HG02759 (cell line): ENCODE results near the gene SLC6A19.

ENCODE experiments used
- ATAC-seq: cut with Tn5 transposase; IDR thresholded peaks from one replicate; pipeline ENCODE4 v1.9.1; 2021; ENCODE audit warnings: mild to moderate bottlenecking, moderate library complexity; ENCODE audit not compliant: unreplicated experiment

SLC6A19 gene

DNA sequence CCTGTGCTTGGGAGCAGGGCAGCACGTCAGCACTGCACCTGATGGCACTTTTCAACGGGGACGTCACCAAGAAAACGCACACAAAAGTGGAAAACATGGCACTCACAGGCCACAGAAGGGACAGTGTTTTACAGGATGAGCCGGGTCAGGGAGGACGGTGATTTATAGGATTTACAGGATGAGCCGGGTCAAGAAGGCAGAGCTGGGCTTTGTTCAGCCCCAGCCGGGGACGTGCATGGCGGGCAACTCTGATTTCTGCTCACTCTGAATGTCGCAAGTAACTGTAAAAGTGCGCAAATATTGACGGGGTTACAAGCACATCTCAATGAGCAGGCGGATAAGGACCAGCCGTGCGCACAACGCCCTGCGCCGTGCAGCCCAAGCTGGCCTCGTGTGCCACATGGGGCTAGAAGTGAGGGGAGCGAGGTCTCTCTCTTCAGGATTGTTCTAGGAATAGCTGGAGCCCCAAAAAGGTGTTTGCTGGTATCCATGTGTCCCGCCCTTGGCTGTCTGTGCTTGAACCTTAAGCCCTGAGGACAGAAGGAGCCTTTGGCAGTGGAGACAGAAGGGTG is 40.2 kb downstream of the SLC6A19 start:
- ATAC-seq = no peak

DNA sequence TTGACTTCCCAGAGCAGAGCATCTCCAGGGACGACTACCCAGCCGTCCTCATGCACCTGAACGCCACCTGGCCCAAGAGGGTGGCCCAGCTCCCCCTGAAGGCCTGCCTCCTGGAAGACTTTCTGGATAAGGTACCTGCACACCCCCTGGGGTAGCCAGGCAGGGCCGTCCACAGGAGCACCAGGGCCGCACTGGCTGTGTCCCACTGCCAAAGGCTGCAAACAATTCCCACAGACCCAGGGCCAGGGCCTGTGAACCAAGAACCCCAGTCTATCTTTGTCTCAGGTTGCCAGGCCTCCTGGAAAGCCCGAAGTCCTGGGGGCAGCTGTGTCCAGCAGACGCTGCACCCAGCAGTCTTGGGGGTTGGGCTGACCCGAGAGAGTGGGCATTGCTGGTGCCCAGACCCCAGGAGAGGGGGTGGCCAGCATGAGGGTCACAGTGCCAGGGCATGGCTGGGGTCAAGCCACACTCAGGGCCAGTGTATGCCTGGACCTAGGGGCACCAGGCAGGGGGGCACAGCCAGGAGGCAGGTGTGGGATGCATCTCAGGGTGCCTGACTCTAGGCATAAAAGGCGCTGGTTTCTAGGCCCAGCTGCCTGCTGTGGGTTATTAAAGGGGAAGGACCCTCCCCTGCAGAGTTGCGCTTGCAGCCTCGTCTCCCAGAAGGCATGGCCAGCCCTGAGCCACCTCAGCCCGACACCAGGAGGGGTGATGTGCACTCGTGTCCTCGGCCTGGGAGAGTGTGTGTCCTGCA is 41.5 kb downstream of the SLC6A19 start:
- ATAC-seq = no peak

DNA sequence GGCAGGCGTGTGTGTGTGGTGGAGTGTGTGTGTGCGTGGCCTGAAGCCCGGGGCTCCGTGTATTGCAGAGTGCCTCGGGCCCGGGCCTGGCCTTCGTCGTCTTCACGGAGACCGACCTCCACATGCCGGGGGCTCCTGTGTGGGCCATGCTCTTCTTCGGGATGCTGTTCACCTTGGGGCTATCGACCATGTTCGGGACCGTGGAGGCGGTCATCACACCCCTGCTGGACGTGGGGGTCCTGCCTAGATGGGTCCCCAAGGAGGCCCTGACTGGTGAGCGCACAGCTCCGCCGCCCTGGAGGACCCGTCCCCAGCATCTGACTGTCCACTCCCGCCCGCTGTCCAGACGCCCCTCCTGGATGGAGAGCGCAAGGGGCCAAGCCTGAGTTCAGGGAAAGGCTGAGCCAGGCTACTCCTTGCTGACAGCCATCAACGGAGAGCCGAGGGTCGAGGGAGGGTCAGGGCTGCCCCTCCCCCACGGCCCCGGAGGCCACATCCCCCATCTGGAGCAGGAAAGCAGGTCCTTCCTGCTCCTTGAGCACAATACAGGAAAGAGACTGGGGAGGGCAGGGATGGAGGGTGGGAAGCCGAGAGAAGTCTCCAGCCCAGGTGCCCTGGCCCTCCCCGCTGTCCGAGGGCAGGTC is 42.2 kb downstream of the SLC6A19 start:
- no peak for ATAC-seq

DNA sequence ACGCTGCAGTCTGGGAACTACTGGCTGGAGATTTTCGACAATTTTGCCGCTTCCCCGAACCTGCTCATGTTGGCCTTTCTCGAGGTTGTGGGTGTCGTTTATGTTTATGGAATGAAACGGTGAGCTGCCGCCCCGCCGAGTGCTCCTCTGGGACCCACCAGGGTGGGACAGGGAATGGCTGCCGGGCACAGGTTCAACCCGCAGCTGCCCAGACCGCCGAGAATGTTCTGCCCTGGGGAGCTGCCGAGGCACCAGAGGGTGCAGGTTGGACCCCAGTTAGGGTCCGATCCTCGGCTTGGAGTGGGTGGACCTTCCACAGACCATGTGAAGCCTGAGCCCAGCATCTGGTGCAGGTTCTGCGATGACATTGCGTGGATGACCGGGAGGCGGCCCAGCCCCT is 42.9 kb downstream of the SLC6A19 start:
- ATAC-seq = no peak

DNA sequence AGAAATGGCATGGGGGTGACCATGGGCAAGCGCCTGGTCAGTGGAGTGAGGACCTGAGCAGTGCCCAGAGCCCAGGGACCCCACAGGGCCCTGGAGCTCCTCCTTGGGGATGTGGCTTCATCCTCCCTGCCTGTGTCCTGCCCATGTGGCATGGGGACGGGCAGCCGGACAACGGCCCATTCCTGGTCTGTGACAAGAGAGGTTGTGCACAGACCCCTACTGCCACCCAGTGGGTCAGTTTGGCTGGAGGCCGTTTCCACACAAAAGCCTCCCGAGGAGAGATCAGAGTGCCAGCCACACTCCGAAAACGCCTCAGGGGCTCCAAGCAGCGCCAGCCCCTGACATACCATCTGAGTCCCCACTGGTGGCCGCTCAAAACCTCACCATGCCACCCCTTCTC is 43.6 kb downstream of the SLC6A19 start:
- no peak for ATAC-seq

DNA sequence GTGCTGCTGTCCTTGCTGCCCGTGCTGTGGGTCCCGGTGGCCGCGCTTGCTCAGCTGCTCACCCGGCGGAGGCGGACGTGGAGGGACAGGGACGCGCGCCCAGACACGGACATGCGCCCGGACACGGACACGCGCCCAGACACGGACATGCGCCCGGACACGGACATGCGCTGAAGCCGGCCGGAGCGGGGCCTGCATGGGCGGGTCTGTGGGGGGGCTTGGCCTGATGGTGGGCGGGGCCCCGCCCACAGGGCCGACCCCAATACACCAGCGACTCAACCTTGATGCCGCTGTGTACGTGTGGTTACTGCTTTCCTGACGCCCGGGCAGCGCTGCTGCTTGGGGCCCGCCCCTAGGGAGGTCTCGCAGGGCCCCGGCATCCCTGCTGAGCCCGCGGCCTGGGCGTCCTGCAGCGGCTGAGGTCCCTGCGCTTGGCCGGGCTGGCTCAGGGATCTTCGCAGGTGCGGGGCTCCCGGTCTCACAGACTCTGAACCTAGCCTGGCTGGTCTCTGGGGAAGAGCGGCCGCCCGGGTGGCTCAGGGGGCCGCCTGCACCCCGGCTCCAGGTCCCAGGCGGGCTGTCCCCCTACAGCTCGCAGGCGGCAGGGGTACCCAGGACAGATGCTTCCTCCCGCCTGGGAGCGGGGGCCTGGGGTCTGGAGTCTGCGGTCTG is 44.6 kb downstream of the SLC6A19 start:
- no peak for ATAC-seq

DNA sequence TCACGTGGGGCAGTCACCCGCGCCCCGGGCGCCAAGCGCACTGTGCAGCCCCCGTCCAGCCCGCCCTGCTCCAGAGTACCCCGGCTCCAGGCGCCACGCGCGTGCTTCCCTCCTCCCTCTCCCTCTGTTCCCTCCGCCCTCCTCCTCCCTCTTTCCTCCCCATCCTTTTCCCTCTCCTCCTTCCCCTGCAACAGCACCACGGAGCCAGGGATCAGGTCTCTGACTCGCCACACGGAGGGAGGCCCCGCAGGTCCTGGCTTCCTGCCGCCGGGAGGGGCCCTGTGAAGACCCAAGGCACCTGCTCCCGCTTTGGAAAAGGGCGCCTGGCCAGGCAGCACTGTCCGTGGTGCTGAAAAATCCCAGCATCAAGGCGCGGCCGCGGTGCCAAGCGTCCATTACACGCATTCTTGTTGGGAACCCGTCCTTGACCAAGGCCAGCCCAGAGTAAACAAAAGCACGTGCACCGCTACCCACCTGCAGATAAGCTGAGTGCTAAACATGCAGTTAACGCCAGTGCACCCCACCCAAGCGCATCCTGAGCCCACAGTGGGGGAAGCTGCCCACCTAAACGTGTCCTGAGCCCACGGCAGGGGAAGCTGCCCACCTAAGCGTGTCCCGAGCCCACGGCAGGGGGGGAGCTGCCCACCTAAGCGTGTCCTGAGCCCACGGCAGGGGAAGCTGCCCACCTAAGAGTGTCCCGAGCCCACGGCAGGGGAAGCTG is 45.5 kb downstream of the SLC6A19 start:
- no peak for ATAC-seq

DNA sequence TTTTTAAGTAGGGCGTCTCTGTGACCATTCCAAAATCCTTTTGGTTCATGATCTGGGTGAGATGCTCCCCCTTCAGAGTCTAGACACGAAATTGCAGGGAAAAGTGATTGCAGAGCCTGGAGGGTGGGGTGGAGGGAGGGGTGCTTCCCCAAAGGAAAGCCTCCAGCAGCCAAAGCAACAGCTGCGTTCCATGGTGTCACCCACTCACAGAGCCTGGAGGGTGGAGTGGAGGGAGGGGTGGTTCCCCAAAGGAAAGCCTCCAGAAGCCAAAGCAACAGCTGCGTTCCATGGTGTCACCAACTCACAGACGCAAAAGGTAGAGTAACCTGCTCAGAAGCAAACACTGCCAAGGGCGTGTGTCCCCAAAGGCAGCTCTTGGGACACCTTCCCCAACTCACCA is 46.4 kb downstream of the SLC6A19 start:
- no peak for ATAC-seq

DNA sequence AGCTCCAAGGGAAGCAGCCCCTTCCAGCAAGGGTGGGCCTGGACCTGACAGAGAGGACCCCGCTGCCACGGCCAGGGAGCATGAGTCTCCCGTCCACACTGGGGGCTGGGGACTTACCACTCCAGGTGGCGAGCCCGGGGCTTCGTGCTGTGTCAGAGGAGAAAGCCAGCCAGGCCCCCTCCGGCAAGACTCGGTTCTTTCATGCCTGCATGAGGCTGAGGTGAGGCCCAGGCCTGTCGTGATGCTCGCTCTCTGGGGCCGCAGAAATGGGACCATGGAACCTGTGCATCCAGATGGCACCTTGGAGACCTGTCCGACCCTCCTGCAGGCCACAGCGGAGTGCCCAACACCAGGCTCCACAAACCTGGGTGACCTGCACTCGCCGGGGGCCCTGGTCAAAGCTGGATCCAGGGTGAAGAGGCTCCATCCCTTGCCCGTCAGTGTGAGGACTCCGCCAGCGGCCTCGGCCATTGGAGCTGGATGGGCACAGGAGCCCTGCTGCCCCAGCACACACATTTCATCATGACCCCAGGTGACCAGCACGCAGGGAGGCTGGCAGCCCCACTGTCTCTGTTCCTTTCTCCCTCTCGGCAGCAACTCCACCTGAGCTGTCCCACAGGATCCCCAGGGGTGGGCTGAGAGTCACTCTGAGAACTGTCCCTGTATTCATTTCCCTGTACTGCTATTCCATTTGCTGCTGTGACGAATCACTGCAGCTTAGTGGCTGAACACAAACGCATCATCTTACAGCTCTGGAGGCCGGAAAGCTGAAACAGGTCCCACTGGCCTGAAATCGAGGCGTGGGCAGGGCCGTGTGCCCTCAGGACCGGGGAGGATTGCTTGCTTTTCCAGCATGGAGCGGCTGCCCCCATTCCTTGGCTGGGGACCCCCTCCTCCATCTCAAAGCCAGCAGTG is 48.2 kb downstream of the SLC6A19 start:
- ATAC-seq = no peak

DNA sequence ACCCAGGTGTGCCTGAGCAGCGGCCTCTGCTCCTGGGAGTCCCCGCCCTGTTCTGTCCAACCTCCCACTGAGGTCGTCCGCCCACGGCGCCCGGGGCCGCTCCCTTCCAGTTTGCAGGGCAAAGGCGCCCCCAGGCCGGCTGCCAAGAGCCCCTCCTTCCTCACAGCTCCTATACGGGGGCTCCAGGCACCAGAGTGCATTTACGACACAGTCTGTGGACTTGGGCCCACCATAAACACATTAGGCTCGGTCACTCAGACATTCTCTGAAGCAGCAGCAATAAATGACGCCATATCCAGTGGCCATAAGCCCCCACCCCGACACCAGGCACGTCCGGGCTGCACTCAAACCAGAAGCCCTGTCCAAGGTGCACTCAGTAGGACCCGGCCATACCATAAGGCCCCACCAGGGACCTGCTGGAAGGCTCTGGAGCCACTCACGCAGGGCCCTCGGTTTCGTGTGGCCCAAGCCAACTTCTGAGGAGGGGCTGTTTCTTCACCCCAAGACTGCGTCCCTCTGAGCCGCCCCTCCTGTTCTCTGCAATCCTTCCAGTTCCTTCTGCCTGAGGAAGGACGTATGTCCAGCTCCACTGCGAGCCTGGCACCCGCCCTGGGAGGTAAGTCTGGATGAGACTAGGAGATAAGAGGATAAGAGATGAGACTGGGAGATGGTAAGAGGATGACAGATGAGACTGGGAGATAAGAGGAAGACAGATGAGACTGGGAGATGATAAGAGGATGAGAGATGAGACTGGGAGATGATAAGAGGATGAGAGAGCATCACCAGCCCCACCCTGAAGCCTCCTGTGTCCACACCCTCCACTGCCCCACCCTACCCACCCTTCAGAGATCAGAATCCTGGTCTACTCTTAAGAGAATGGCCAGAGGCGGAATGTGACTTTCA is 50.5 kb downstream of the SLC6A19 start:
- no peak for ATAC-seq

DNA sequence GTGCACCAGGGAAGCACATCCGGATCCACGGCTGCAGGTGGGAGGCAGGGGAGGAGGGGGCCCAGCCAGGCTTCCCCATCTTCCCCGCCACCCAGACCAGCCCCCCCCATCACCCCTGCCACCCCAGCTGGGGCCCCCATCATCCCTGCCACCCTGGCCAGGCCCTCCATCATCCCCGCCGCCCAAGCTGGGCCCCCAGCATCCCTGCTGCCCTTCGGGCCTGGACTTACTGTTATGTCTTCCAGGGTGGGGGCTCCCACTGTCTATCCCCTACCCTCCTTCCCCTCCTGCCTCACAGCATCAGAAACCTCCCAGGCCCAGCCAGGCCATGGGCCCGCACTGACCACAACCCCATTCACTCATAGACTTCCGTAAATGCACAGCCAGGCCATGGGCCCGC is 51.3 kb downstream of the SLC6A19 start:
- ATAC-seq = no peak

DNA sequence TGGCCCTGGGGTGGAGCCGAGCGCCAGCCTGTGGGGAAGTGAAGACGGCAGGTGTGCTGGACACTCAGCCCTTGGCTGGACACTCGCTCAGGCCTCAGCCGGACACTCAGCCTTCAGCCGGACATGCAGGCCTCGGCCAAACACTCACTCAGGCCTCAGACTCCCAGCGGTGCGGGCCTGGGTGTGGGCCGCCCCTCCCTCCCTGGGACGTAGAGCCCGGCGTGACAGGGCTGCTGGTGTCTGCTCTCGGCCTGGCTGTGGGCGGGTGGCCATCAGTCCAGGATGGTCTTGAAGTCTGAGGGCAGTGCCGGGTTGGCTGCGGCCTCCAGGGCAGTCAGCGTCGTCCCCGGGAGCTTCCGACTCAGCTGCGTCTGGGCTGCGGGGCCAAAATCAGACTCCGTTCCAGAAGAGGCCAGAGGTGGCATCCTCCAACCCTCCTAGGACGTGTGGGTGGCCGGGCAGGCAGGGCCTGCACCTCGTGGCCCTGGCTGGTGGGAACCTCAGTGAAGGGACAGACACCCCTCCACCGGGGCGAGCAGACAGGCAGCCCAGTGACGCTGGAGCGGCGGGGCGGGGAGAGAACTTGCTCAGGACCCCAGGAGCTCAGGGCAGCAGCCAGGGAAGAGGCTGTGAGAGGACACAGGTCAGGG is 52.2 kb downstream of the SLC6A19 start:
- ATAC-seq = no peak

DNA sequence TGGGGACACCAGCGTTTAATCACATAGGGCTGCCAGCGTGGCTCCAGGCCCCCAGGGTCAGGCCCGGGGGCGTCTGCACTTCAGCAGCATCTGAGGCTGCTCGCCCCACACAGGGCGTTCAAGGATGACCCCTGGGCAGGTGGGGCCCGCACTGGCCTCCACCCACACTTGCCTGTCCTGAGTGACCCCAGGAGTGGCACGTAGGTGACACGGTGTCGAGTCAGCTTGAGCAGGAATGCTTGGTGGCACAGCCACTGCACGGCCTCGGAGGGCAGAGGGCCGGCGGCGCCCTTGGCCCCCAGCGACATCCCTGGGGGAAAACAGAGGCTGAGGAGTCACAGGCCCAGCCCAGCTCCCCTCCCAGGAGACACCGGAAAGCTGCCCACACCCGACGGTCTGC is 52.8 kb downstream of the SLC6A19 start:
- ATAC-seq = no peak

DNA sequence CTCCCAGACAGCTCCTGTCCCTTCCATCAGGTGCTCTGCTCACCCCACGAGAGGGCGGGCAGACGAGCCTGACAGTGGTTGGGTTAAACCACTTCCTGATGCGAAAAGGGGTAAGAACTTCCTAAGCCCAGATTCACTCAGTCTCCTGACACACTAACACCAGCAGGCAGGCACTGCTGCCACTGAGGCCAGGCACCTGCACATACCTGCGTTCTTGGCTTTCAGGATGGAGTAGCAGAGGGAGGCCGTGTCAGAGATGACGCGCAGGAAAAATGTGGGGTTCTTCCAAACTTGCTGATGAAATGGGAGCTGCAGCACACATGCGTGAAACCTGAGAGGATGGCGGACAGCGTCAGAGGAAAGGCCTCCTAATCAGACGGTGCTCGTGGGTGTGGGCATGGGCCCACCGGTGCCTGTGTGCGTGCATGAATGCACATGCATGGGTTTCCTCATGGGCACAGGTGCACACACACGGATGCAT is 53.7 kb downstream of the SLC6A19 start:
- ATAC-seq = no peak

DNA sequence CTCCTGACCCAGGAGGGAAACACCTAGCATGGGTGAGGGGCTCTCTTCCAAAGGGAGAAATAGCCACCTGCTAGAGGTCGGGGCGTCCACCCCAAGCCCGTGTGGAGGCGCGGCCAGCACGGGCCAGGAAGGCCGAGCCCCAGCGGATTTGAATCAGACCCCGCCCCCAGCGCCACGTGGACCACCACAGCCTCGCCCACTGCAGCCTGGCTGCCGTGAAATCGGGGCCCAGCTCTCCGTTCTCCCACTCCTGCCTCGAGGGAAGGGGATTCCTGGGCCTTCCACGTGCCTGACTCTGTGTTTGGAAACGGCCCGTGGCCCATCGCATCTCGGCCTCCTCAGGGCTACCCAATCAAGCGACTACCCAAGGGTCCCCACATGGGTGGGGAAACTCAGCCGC is 55.4 kb downstream of the SLC6A19 start:
- ATAC-seq = no peak

DNA sequence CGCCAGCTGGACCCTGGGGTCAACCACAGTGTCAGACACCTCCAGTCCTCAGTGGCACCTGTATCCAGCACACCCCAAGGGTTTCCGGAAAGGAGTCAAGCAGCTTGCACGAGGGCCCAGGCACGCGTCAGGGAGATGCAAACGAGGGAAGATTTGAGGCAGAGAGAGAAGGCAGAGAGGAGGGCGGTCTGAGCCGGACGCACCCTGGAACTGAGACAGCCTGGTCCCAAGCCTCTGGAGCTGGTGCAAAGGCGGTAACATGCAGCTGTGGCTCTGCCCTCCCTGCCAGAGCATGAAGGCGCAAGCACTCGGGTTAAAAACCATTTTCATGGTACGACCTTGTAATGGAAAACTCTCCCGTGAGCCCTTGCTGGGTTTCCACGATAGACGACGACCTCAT is 56.0 kb downstream of the SLC6A19 start:
- no peak for ATAC-seq

DNA sequence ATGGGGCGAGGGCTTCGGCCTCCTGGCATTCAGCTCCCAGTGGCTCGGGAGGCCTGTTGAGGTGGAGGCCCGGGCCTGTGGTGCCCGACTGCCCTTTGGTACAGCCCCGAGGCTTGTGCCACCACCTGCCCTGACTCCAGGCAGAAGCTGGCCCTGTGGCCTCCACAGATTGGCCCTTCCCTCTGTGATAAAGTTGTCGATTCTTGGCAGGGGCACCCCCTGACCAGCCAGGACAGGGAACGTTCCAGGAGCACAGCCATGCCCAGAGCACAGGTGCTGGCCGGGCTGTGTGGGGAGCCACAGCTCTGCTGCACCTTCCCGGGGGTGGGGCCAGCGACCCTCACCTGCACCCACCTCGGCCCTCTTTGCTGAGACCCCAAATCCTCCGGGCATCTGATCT is 56.4 kb downstream of the SLC6A19 start:
- no peak for ATAC-seq

DNA sequence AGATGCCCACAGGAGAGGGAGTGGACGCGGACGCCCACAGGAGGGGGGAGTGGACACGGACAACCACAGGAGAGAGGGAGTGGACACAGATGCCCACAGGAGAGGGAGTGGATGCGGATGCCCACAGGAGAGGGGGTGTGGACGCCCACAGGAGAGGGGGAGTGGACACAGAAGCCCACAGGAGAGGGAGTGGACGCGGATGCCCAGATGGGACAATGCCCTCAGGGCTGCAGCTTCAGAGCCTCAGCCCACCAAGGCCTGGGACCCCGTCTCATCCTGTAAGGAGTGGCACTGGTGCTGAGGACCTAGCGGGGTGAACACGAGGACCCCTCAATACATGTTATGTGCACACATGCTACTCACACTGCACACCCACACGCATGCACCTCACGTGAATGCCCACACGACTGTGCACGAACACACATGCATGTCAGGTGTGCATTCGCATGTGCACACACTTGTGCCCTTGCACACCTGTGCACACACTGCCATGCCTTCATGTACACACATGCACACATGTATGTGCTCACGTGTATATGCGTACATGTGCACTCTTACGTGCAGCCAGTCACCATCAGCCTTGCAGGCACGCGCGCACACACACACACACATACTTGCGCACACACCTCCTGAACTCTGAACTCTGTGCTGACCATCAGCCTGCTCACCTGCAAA is 58.5 kb downstream of the SLC6A19 start:
- ATAC-seq = no peak
